ENCODE data around the gene NEMP1. TPM values are rescaled to one million over a fixed set of nuclear protein-coding genes. Genes with fewer than 3 reads are reported as not detected.
"Not testable (repeated sequence)": the region's sequence is repeated elsewhere in the genome, so short reads cannot be mapped to it uniquely, and the experiment has no call there.

NEMP1 gene
- total and polyA plus RNA-seq, 4 donors, result 3.7 to 14.3 (median 7.7) TPM

DNA sequence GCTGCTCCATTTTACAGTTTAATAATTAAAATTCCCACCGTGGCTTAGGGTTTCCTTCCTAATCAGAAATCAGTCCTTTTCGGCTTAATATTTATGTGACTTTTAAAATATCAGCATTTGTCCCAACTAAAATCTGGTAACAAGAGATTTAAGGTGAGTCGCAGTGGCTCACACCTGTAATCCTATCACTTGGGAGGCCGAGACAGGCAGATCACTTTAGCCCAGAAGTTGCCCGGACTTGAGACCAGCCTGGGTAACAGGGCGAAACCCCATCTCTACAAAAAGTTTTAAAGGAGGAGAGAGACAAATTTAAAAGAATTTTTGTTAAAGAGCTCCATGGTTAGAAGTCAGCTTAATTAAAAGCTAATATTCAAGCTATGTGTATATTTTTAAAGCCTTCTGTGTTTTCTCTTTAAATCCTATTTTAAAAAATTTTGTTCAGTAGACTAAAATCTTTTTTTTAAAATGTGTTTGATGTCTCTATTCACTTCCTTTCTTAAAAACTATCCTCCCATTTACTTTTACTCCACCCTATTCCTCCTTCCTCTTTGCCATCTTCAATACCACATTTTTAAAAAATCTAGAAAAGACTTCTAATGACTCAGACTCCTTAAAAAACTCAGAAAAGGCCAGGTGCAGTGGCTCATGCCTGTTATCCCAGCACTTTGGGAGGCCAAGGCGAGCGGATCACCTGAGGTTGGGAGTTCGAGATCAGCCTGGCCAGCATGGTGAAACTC lies 58.4 kb downstream of the NEMP1 start:
- 89 to 92% methylated on average over 9 of the region's 9 CpGs for WGBS, 2 donors
- TF ChIP-seq, protein P1, sequence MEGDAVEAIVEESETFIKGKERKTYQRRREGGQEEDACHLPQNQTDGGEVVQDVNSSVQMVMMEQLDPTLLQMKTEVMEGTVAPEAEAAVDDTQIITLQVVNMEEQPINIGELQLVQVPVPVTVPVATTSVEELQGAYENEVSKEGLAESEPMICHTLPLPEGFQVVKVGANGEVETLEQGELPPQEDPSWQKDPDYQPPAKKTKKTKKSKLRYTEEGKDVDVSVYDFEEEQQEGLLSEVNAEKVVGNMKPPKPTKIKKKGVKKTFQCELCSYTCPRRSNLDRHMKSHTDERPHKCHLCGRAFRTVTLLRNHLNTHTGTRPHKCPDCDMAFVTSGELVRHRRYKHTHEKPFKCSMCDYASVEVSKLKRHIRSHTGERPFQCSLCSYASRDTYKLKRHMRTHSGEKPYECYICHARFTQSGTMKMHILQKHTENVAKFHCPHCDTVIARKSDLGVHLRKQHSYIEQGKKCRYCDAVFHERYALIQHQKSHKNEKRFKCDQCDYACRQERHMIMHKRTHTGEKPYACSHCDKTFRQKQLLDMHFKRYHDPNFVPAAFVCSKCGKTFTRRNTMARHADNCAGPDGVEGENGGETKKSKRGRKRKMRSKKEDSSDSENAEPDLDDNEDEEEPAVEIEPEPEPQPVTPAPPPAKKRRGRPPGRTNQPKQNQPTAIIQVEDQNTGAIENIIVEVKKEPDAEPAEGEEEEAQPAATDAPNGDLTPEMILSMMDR (IDR thresholded peaks at IDR 0.05; ENCODE audit: control extremely low read depth, extremely low read depth), result no peak
- no peaks in the 10 kb centered on the region for H3K36me3 ChIP-seq (ENCODE audit: control insufficient read depth in 4 of 4, insufficient read depth in 4 of 4, low read length in 4 of 4)
- no peaks in the 10 kb centered on the region for H3K27me3 ChIP-seq (ENCODE audit: control insufficient read depth in 3 of 3, insufficient read depth in 3 of 3, low read length in 2 of 3)
- no peak for DNase-seq
- no peaks in the 10 kb centered on the region for H3K4me1 ChIP-seq (ENCODE audit: control insufficient read depth in 5 of 5, insufficient read depth in 5 of 5, low read length in 5 of 5)
- no peak overlapping the region for H3K27ac ChIP-seq (ENCODE audit: low read depth in 1 of 2, low read length in 1 of 2)
- ATAC-seq (ENCODE audit: insufficient read depth, low FRiP score), result no peak
- H3K9ac ChIP-seq (ENCODE audit: insufficient read depth in 1 of 2, low read length in 2 of 2), result no peak overlapping the region
- no peak overlapping the region for H3K4me3 ChIP-seq
- H3K9me3 ChIP-seq (ENCODE audit: control insufficient read depth in 4 of 4, insufficient read depth in 3 of 4, low read length in 3 of 4), result no peaks in the 10 kb centered on the region

GRCh38 chr12:57018906-57019305 lies 59.7 kb downstream of the NEMP1 start:
- ATAC-seq (ENCODE audit: insufficient read depth, low FRiP score), result no peak
- 80 to 100% methylated on average over 1 of the region's 1 CpG for WGBS, 2 donors
- no peak overlapping the region for H3K9ac ChIP-seq (ENCODE audit: insufficient read depth in 1 of 2, low read length in 2 of 2)
- DNase-seq, result no peak
- no peak overlapping the region for H3K4me3 ChIP-seq
- H3K27ac ChIP-seq (ENCODE audit: low read depth in 1 of 2, low read length in 1 of 2), result no peak overlapping the region
- no peaks in the 10 kb centered on the region for H3K36me3 ChIP-seq (ENCODE audit: control insufficient read depth in 4 of 4, insufficient read depth in 4 of 4, low read length in 4 of 4)
- TF ChIP-seq, protein P1 (IDR thresholded peaks at IDR 0.05; ENCODE audit: control extremely low read depth, extremely low read depth), result no peak
- no peaks in the 10 kb centered on the region for H3K9me3 ChIP-seq (ENCODE audit: control insufficient read depth in 4 of 4, insufficient read depth in 3 of 4, low read length in 3 of 4)
- peaks cover 0 to 4% (median 0%) of the 10 kb centered on the region in 3 donors for H3K27me3 ChIP-seq (ENCODE audit: control insufficient read depth in 3 of 3, insufficient read depth in 3 of 3, low read length in 2 of 3)
- no peaks in the 10 kb centered on the region for H3K4me1 ChIP-seq (ENCODE audit: control insufficient read depth in 5 of 5, insufficient read depth in 5 of 5, low read length in 5 of 5)

DNA sequence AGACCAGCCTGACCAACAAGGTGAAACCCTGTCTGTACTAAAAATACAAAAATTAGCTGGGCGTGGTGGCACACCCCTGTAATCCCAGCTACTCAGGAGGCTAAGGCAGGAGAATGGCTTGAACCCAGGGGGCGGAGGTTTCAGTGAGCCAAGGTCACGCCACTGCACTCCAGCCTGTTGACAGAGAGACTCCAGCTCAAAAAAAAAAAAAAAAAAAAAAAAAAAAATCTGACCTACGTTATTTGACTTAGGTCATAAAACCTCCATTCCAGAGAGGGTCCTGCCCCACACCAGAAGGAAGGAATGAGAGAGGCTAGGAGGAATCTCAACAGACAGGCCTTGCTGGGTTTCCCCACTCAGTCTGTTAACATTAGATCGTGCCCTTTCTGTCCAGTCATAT lies 60.2 kb downstream of the NEMP1 start:
- H3K9ac ChIP-seq (ENCODE audit: insufficient read depth in 1 of 2, low read length in 2 of 2); H3K27me3 ChIP-seq (ENCODE audit: control insufficient read depth in 3 of 3, insufficient read depth in 3 of 3, low read length in 2 of 3); H3K4me3 ChIP-seq; DNase-seq; ATAC-seq (ENCODE audit: insufficient read depth, low FRiP score); H3K4me1 ChIP-seq (ENCODE audit: control insufficient read depth in 5 of 5, insufficient read depth in 5 of 5, low read length in 5 of 5); H3K27ac ChIP-seq (ENCODE audit: low read depth in 1 of 2, low read length in 1 of 2); H3K9me3 ChIP-seq (ENCODE audit: control insufficient read depth in 4 of 4, insufficient read depth in 3 of 4, low read length in 3 of 4); H3K36me3 ChIP-seq (ENCODE audit: control insufficient read depth in 4 of 4, insufficient read depth in 4 of 4, low read length in 4 of 4): not testable (repeated sequence)
- 78 to 87% methylated on average over 5 of the region's 5 CpGs for WGBS, 2 donors

GRCh38 chr12:57016348-57016747 lies 62.2 kb downstream of the NEMP1 start, which contains the start of gene TAC3:
TSS of gene TAC3 (minus strand) at chr12:57016529. CDS start at chr12:57015797, 732 bp downstream.
- Histone ChIP-seq H3K27me3 (ENCODE audit: control insufficient read depth in 3 of 3, insufficient read depth in 3 of 3, low read length in 2 of 3) (peaks cover 0 to 17% (median 2%) of the 10 kb centered on the region in 3 donors), H3K36me3 (ENCODE audit: control insufficient read depth in 4 of 4, insufficient read depth in 4 of 4, low read length in 4 of 4) (no peaks in the 10 kb centered on the region), H3K27ac (ENCODE audit: low read depth in 1 of 2, low read length in 1 of 2) (no peak within 1 kb of the TSS), H3K9ac (ENCODE audit: insufficient read depth in 1 of 2, low read length in 2 of 2) (no peak within 1 kb of the TSS), H3K4me1 (ENCODE audit: control insufficient read depth in 5 of 5, insufficient read depth in 5 of 5, low read length in 5 of 5) (no peaks in the 10 kb centered on the region), H3K9me3 (ENCODE audit: control insufficient read depth in 4 of 4, insufficient read depth in 3 of 4, low read length in 3 of 4) (no peaks in the 10 kb centered on the region), H3K4me3 (no peak within 1 kb of the TSS)
- 60 to 77% methylated on average over 6 of the region's 6 CpGs for WGBS, 2 donors
- TF ChIP-seq, protein P1 (IDR thresholded peaks at IDR 0.05; ENCODE audit: control extremely low read depth, extremely low read depth), result no peak
- ATAC-seq (ENCODE audit: insufficient read depth, low FRiP score) (no peak), DNase-seq (peak; percentile 19 to 34 (median 32))

Measured in lung (tissue), 12 donors.